Adipocyte (in vitro differentiated cells): ENCODE results near the gene FHIP1B.
"Not testable (repeated sequence)": the region's sequence is repeated elsewhere in the genome, so short reads cannot be mapped to it uniquely, and the experiment has no call there.

Source experiments
- DNase-seq: peaks from one replicate; pipeline ENCODE4 v3.0.0-alpha.2; 2015; ENCODE audit warnings: low read depth
- H3K27me3 ChIP-seq: replicated peaks from 2 replicates; pipeline ENCODE4 v1.7.0; 2013; ENCODE audit warnings: mild to moderate bottlenecking, low read length, moderate library complexity; ENCODE audit not compliant: control insufficient read depth, insufficient read depth
- H3K36me3 ChIP-seq: 2 replicates; pipeline ENCODE4 v1.7.0; 2013; ENCODE audit warnings: low read length, mild to moderate bottlenecking, moderate library complexity; ENCODE audit not compliant: control insufficient read depth, insufficient read depth, severe bottlenecking
- H3K4me1 ChIP-seq: 2 replicates; pipeline ENCODE4 v1.7.0; 2013; ENCODE audit warnings: mild to moderate bottlenecking, low read length, moderate library complexity; ENCODE audit not compliant: control insufficient read depth, insufficient read depth
- H3K4me3 ChIP-seq: 2 replicates; pipeline ENCODE4 v1.7.0; 2013; ENCODE audit warnings: mild to moderate bottlenecking, low read length, moderate library complexity
- H3K9ac ChIP-seq: 2 replicates; pipeline ENCODE4 v1.7.0; 2013; ENCODE audit warnings: mild to moderate bottlenecking, low read length, moderate library complexity
- H3K9me3 ChIP-seq: 2 replicates; pipeline ENCODE4 v1.7.0; 2013; ENCODE audit warnings: mild to moderate bottlenecking, low read length, moderate library complexity; ENCODE audit not compliant: control insufficient read depth

Gene FHIP1B

DNA sequence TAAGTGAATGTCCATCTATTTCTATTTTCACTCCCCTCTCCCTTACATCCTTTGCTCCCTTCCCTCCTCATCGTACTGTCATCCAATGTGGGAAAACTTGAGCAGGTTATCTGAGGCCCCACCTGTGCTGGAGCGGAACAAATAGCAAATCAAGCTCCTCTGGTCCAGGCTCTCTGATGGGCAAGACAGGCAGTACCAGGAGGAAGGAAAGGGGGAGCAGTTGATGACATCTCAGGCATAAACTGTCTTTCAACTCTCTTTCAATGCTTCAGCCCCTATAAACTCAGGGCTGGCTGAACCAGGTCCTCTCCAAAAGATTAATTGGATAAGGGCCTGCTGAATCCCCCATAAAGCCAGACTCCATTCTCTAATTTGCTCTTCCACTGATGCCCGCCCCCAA is 23.7 kb upstream of the FHIP1B start:
- Histone ChIP-seq H3K4me3 (no peak overlapping the region), H3K36me3 (no peaks in the 10 kb centered on the region), H3K9me3 (no peaks in the 10 kb centered on the region), H3K9ac (no peak overlapping the region), H3K4me1 (peaks cover 5% of the 10 kb centered on the region), H3K27me3 (peaks cover 58% of the 10 kb centered on the region)
- no peak for DNase-seq

DNA sequence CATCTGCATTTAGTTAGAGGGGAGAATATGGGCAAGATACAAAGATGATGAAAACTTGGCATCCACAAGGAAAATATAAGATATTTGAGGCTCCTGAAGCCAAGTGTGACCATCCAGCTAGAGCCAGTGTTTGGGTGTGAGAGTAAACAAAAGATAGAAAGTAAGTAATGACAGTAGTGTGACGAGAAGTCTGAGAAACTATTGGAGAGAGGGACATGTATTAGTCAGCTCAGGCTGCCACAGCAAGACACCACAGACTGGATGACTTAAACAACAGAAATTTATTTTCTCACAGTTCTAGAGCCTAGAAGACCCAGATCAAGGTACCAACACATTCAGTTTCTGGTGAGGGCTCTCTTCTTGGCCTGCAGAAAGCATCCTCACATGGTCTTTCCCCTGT is 18.8 kb upstream of the FHIP1B start:
- Histone ChIP-seq H3K9ac (no peak overlapping the region), H3K9me3 (no peaks in the 10 kb centered on the region), H3K4me3 (no peak overlapping the region), H3K36me3 (no peaks in the 10 kb centered on the region), H3K27me3 (peaks cover 22% of the 10 kb centered on the region), H3K4me1 (peaks cover 39% of the 10 kb centered on the region)
- no peak for DNase-seq

DNA sequence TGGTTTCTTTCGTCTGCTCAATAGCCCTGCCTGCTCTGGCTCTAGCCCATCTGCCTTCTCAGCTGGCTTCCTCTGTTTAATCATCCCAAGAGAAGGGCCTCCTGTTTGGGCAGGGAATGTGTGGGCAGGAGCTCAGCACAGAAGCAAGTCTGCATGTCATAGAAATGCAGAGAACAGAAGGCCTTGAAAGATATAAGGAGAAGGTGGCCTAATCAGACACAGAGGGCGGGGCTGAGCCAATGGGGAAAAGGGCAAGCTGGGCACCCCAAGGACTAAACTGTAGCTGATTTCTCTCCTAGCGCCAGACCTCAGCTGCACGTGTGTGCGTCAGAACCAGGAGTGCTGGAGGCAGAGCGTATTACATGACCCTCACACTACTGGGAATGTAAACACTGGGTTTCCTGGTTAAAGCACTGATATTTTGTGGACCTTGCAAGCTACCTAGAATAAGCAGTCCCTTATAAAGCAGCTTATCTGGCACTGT is 17.6 kb upstream of the FHIP1B start:
- H3K4me1 ChIP-seq: peaks cover 44% of the 10 kb centered on the region
- no peak overlapping the region for H3K9ac ChIP-seq
- no peaks in the 10 kb centered on the region for H3K9me3 ChIP-seq
- peak; percentile 28 for DNase-seq
- no peaks in the 10 kb centered on the region for H3K36me3 ChIP-seq
- H3K27me3 ChIP-seq: peaks cover 10% of the 10 kb centered on the region
- peak overlapping the region; percentile 13 for H3K4me3 ChIP-seq

DNA sequence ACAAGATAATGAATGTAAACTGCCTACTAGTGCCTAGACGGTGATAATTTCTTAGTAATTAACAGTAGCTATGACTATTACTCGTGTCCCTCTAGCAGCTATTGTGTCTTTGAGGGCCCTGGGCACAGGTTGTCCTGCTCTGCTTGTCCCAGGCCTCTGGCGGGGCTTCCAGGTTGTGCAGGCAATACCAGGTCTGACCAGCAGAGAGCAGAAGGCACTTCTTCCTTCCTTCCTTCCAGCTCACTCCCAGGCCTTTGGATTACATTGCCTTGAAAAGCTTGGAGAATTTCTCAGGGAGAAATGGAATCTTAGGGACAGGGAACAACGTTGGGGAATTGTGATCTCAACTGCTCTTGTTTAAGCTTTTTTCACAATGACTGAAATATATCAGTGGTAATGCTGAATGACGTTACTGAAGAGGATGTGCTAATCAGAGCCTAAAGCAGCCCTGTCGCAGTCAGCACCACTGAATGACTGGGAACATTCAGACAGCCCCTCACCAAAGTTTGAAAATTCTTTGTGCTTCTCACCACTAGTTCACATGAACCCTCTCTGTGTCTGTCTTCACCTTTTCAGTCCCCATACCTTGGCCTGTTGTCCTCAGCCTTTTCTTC is 16.8 kb upstream of the FHIP1B start:
- no peaks in the 10 kb centered on the region for H3K9me3 ChIP-seq
- DNase-seq: peak; percentile 75
- peaks cover 44% of the 10 kb centered on the region for H3K4me1 ChIP-seq
- H3K9ac ChIP-seq: no peak overlapping the region
- H3K36me3 ChIP-seq: no peaks in the 10 kb centered on the region
- no peak overlapping the region for H3K4me3 ChIP-seq
- peaks cover 4% of the 10 kb centered on the region for H3K27me3 ChIP-seq

DNA sequence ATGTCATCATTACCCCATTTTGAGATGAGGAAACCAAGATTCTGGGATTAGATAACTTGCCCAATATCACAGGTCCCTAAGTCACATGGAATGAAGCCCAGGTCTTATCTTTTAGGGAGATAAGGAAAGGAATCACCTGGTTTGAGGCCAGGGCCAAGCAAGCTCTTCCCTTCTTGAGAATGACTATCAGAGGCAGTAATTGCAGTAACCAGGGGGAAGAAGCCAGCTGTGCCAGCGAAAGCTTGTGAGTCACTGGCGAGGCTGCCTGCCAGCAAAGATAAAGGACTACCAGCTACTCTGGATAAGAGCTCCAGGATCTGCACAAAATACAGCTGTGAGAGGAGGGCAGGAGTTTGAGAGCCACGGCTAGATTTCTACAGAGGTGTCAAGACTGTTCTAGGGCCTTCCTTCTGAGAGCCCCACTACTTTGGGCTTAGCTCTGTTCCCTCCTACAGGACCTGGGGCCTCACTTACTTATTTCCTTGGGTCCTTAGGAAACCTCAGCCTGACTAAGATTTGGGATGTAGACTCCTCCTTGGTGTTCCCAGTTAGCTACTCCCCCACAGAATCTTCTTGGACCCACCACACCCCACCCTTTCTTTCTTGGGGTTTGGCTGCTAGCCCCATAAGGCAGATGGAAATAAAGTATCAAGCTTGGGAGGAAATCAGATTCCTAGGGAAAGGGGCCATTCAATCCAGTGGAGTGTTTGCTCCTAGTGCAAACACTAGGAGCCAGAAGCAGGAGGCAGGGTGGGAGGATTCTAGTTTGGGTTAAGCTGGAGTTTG is 15.5 kb upstream of the FHIP1B start:
- peak; percentile 89 for DNase-seq
- Histone ChIP-seq H3K36me3 (no peaks in the 10 kb centered on the region), H3K9ac (peak overlapping the region; percentile 1), H3K27me3 (no peaks in the 10 kb centered on the region), H3K4me3 (no peak overlapping the region), H3K9me3 (no peaks in the 10 kb centered on the region), H3K4me1 (peaks cover 44% of the 10 kb centered on the region)

DNA sequence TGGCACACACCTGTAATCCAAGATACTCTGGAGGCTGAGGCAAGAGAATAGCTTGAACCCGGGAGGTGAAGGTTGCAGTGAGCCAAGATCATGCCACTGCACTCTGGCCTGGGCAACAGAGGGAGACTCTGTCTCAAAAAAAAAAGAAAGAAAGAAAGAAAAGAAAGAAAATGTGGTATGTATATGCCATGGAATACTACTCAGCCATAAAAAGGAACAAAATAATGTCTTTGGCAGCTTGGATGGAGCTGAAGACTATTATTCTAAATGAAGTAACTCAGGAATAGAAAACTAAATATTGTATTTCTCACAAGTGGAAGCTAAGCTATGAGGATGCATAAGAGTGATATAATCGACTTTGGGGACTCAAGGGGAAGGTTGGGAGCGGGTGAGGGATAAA is 14.5 kb upstream of the FHIP1B start:
- DNase-seq, H3K4me3 ChIP-seq, H3K9ac ChIP-seq, H3K9me3 ChIP-seq, H3K27me3 ChIP-seq, H3K36me3 ChIP-seq: not testable (repeated sequence)
- H3K4me1 ChIP-seq: peaks cover 44% of the 10 kb centered on the region

DNA sequence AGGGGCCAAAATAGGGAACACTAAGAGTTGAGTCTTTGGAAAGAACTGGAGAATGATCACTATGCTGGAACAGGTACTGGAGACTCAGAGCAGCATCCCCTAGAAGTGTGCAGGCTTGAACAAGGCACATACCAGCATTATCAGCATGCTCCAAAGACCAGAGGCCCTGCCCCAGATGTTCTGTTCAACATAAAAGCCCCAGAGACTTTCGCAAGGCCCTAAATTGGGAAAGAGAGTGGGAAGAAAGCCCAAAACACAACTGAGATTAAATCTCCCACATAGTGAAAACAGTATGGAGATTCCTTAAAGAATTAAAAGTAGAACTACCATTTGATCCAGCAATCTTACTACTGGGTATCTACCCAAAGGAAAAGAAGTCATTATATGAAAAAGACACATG is 13.8 kb upstream of the FHIP1B start:
- Histone ChIP-seq H3K9ac (no peak overlapping the region), H3K9me3 (no peaks in the 10 kb centered on the region), H3K4me1 (peaks cover 44% of the 10 kb centered on the region), H3K4me3 (no peak overlapping the region), H3K36me3 (no peaks in the 10 kb centered on the region), H3K27me3 (no peaks in the 10 kb centered on the region)
- peak; percentile 91 for DNase-seq

DNA sequence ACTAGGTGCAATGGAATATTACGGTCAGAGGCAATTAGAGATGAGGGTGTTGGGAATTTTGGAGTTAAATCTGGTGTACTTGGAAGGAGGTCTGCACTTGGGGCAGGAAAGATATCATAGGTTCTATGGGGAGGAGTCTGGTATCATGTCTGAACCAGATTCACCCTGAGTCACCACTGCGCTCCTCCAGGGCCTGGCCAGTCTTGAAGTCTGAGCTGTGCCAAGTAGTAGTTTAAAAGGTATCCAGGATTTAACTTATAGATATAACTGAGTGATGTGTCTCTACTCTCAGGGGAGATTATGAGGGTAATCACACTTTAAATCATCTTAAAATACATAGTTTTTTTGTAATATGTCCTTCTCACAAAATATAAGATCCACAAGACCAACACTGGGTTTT is 11.1 kb upstream of the FHIP1B start:
- Histone ChIP-seq H3K36me3 (no peaks in the 10 kb centered on the region), H3K9ac (no peak overlapping the region)
- DNase-seq: no peak

DNA sequence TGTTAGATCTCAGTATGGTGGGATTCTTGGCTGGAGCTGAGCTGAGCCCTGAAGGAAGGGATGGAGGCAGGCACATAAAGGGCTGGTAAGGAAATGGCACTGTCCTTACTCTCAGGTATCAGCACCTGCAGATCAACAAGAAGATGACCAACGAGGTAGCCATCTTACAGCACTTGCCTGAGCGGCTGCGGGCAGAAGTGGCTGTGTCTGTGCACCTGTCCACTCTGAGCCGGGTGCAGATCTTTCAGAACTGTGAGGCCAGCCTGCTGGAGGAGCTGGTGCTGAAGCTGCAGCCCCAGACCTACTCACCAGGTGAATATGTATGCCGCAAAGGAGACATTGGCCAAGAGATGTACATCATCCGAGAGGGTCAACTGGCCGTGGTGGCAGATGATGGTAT is 6.9 kb upstream of the FHIP1B start:
- Histone ChIP-seq H3K36me3 (no peaks in the 10 kb centered on the region), H3K9me3 (no peaks in the 10 kb centered on the region), H3K9ac (no peak overlapping the region), H3K4me3 (no peak overlapping the region), H3K27me3 (no peaks in the 10 kb centered on the region), H3K4me1 (no peaks in the 10 kb centered on the region)
- DNase-seq: no peak

More for the DNA sequence above, 11.1 kb upstream of the FHIP1B start:
- peaks cover 28% of the 10 kb centered on the region for H3K4me1 ChIP-seq
- no peaks in the 10 kb centered on the region for H3K27me3 ChIP-seq
- no peaks in the 10 kb centered on the region for H3K9me3 ChIP-seq
- H3K4me3 ChIP-seq: no peak overlapping the region

DNA sequence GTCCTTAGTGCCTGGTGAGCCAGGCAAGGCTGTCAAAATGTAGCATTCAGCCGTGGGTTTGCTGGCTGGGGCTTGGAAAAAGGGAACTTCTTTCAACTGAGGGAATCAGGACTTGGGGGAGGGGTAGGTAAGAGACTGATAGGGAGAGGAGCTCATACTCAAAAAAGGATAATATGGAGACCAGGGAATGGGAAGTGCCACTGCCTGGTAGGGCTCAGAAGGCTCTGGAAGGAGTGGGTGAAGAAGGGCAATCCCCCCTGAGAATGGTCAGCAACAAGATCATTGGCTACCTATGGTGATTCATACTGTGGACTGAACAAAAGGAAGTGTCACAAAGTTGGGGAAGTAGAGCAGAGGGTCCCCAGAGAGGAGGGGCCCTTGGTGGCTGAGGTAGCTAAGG is 6.3 kb upstream of the FHIP1B start:
- no peaks in the 10 kb centered on the region for H3K9me3 ChIP-seq
- no peaks in the 10 kb centered on the region for H3K4me1 ChIP-seq
- no peaks in the 10 kb centered on the region for H3K36me3 ChIP-seq
- H3K27me3 ChIP-seq: no peaks in the 10 kb centered on the region
- no peak overlapping the region for H3K9ac ChIP-seq
- H3K4me3 ChIP-seq: no peak overlapping the region
- DNase-seq: no peak

DNA sequence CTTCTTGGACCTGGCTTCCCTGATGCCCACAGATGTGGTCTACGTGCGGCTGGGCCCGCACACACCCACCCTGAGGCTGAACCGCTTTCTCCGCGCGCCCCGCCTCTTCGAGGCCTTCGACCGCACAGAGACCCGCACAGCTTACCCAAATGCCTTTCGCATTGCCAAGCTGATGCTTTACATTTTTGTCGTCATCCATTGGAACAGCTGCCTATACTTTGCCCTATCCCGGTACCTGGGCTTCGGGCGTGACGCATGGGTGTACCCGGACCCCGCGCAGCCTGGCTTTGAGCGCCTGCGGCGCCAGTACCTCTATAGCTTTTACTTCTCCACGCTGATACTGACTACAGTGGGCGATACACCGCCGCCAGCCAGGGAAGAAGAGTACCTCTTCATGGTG is 5.7 kb upstream of the FHIP1B start:
- H3K4me3 ChIP-seq: no peak overlapping the region
- no peaks in the 10 kb centered on the region for H3K36me3 ChIP-seq
- no peaks in the 10 kb centered on the region for H3K9me3 ChIP-seq

More for the DNA sequence above, 5.7 kb upstream of the FHIP1B start:
- DNase-seq: no peak
- no peak overlapping the region for H3K9ac ChIP-seq
- H3K27me3 ChIP-seq: no peaks in the 10 kb centered on the region
- H3K4me1 ChIP-seq: peaks cover 4% of the 10 kb centered on the region
